Endodermal cell (in vitro differentiated cells): ENCODE data around the gene DKC1. TPM values are rescaled to one million over a fixed set of nuclear protein-coding genes. Genes with fewer than 3 reads are reported as not detected.
"Not testable (repeated sequence)": the region's sequence is repeated elsewhere in the genome, so short reads cannot be mapped to it uniquely, and the experiment has no call there.

Experiments used
- DNase-seq: peaks from one replicate; pipeline ENCODE4 v3.0.0-alpha.2; 2017
- H3K27ac ChIP-seq: 2 replicates; pipeline ENCODE4 v1.5.1; 2013; ENCODE audit warnings: mild to moderate bottlenecking, low read depth, low read length, moderate library complexity
- H3K27me3 ChIP-seq: 2 replicates; pipeline ENCODE4 v1.6.1; 2013; ENCODE audit warnings: mild to moderate bottlenecking, low read length, moderate library complexity; ENCODE audit not compliant: insufficient read depth, control insufficient read depth, poor library complexity, severe bottlenecking
- H3K36me3 ChIP-seq: 2 replicates; pipeline ENCODE4 v1.7.0; 2013; ENCODE audit warnings: mild to moderate bottlenecking, low read length, moderate library complexity; ENCODE audit not compliant: control insufficient read depth, insufficient read depth
- H3K4me1 ChIP-seq: one replicate; pipeline ENCODE4 v1.7.0; 2013; ENCODE audit warnings: low read length; ENCODE audit not compliant: control insufficient read depth, insufficient read depth
- H3K4me3 ChIP-seq: 2 replicates; pipeline ENCODE4 v1.5.1; 2013; ENCODE audit warnings: mild to moderate bottlenecking, low read length, moderate library complexity
- H3K9ac ChIP-seq: 2 replicates; pipeline ENCODE4 v1.6.1; 2013; ENCODE audit warnings: mild to moderate bottlenecking, low read length, moderate library complexity; ENCODE audit not compliant: poor library complexity, severe bottlenecking; ENCODE audit errors: extremely low read depth
- H3K9me3 ChIP-seq: 2 replicates; pipeline ENCODE4 v1.6.1; 2013; ENCODE audit warnings: mild to moderate bottlenecking, low read length, moderate library complexity; ENCODE audit not compliant: control insufficient read depth
- H3K27ac Mint-ChIP-seq: 2 replicates; pipeline ENCODE4 v1.8.0; 2020; ENCODE audit warnings: mixed read lengths
- H3K27me3 Mint-ChIP-seq: 2 replicates; pipeline ENCODE4 v1.8.0; 2021; ENCODE audit warnings: mild to moderate bottlenecking, mixed read lengths; ENCODE audit not compliant: insufficient read depth
- H3K36me3 Mint-ChIP-seq: 2 replicates; pipeline ENCODE4 v1.8.0; 2020; ENCODE audit warnings: low read depth, mixed read lengths
- H3K4me1 Mint-ChIP-seq: 2 replicates; pipeline ENCODE4 v1.8.0; 2020; ENCODE audit warnings: mixed read lengths
- H3K4me3 Mint-ChIP-seq: 2 replicates; pipeline ENCODE4 v1.8.0; 2020; ENCODE audit warnings: mild to moderate bottlenecking, moderate library complexity, mixed read lengths
- H3K9me3 Mint-ChIP-seq: 2 replicates; pipeline ENCODE4 v1.8.0; 2020; ENCODE audit warnings: mild to moderate bottlenecking, mixed read lengths
- WGBS, 2 experiments: methylation state at CpG; one replicate each; pipeline versions ENCODE4 v1.1.5 to v1.1.7; 2013; ENCODE audit warnings: missing lambda C conversion rate in 2 of 2, mixed read lengths in 1 of 2; ENCODE audit not compliant: insufficient coverage in 1 of 2, insufficient read length in 1 of 2; 5-methylcytosine and 5-hydroxymethylcytosine counted together
- total RNA-seq, 2 donors: library from RNA; stranded (reverse); fragmentation: NEBNext Ultra II Directional in 1 of 2; extraction: Animal tissue kit (Norgen Biotek cat#: 25700) in 1 of 2; gene quantifications; 2 replicates in 1 of 2; 3 replicates in 1 of 2; pipeline ENCODE4 v1.2.1, GENCODE V29; 2021
- TF ChIP-seq, protein P1 (sequence below): fragments of 200-600 bp; sonication (generic); conservative IDR thresholded peaks from 2 replicates; pipeline ENCODE4 v1.5.0; 2021; ENCODE audit warnings: antibody characterized with exemption, mild to moderate bottlenecking

DKC1 gene
- total RNA-seq, 2 donors from 2014 or later, result 66.5 to 70.8 TPM

GRCh38 chrX:154822029-154822428 lies 59.4 kb downstream of the DKC1 start:
- Histone ChIP-seq H3K4me3 (no peak overlapping the region), H3K9ac (no peak overlapping the region), H3K36me3 (no peaks in the 10 kb centered on the region), H3K9me3 (no peaks in the 10 kb centered on the region), H3K4me1 (no peaks in the 10 kb centered on the region), H3K27me3 (no peaks in the 10 kb centered on the region), H3K27ac (no peak overlapping the region)
- H3K9me3 Mint-ChIP-seq, result peaks cover 51% of the 10 kb centered on the region
- no peak overlapping the region for H3K4me3 Mint-ChIP-seq
- no peaks in the 10 kb centered on the region for H3K27me3 Mint-ChIP-seq
- H3K36me3 Mint-ChIP-seq, result peaks cover 1% of the 10 kb centered on the region
- WGBS, 2 experiments, result 66% methylated on average over 3 of the region's 3 CpGs; no CpG with 5 or more reads in 1 of the 2 experiments
- H3K27ac Mint-ChIP-seq, result no peak overlapping the region
- TF ChIP-seq, protein P1, sequence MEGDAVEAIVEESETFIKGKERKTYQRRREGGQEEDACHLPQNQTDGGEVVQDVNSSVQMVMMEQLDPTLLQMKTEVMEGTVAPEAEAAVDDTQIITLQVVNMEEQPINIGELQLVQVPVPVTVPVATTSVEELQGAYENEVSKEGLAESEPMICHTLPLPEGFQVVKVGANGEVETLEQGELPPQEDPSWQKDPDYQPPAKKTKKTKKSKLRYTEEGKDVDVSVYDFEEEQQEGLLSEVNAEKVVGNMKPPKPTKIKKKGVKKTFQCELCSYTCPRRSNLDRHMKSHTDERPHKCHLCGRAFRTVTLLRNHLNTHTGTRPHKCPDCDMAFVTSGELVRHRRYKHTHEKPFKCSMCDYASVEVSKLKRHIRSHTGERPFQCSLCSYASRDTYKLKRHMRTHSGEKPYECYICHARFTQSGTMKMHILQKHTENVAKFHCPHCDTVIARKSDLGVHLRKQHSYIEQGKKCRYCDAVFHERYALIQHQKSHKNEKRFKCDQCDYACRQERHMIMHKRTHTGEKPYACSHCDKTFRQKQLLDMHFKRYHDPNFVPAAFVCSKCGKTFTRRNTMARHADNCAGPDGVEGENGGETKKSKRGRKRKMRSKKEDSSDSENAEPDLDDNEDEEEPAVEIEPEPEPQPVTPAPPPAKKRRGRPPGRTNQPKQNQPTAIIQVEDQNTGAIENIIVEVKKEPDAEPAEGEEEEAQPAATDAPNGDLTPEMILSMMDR, result no peak
- no peak for DNase-seq
- H3K4me1 Mint-ChIP-seq, result peaks cover 6% of the 10 kb centered on the region

GRCh38 chrX:154824638-154825037 lies 62.0 kb downstream of the DKC1 start:
- no peak overlapping the region for H3K27ac Mint-ChIP-seq
- H3K27me3 ChIP-seq, result no peaks in the 10 kb centered on the region

GRCh38 chrX:154825586-154825985 lies 62.9 kb downstream of the DKC1 start:
- H3K9me3 Mint-ChIP-seq, result peaks cover 46% of the 10 kb centered on the region
- H3K27me3 Mint-ChIP-seq, H3K27me3 ChIP-seq, H3K4me1 Mint-ChIP-seq, H3K27ac ChIP-seq, H3K9ac ChIP-seq, H3K36me3 Mint-ChIP-seq, H3K36me3 ChIP-seq, H3K4me3 Mint-ChIP-seq, DNase-seq, H3K4me1 ChIP-seq, H3K4me3 ChIP-seq, H3K9me3 ChIP-seq, H3K27ac Mint-ChIP-seq: not testable (repeated sequence)
- no CpG with 5 or more reads among the region's 3 CpGs for WGBS, 2 experiments

More at GRCh38 chrX:154824638-154825037, 62.0 kb downstream of the DKC1 start:
- Histone ChIP-seq H3K9me3 (no peaks in the 10 kb centered on the region), H3K4me1 (no peaks in the 10 kb centered on the region), H3K4me3 (no peak overlapping the region), H3K36me3 (no peaks in the 10 kb centered on the region), H3K27ac (no peak overlapping the region), H3K9ac (no peak overlapping the region)
- TF ChIP-seq, protein P1, result no peak
- DNase-seq, result no peak
- Mint-ChIP-seq H3K9me3 (peaks cover 42% of the 10 kb centered on the region), H3K4me3 (no peak overlapping the region), H3K27me3 (no peaks in the 10 kb centered on the region), H3K36me3 (no peaks in the 10 kb centered on the region), H3K4me1 (peaks cover 6% of the 10 kb centered on the region)
- 85% methylated on average over 1 of the region's 1 CpG; no CpG with 5 or more reads in 1 of the 2 experiments for WGBS, 2 experiments

Other genes starting within 250 kb of the DKC1 start
- gene FAM3A, start 246.6 kb upstream of the DKC1 start, total RNA-seq, result 10 to 100 TPM; 23.6 to 24.3 TPM
- 10 to 100 TPM; 71.7 to 81.4 TPM for gene G6PD, start 216.0 kb upstream of the DKC1 start, total RNA-seq
- gene IKBKG, start 215.2 kb upstream of the DKC1 start, total RNA-seq, result 10 to 100 TPM; 19.8 to 20.3 TPM
- gene CTAG1A, start 177.7 kb upstream of the DKC1 start, total RNA-seq, result not detected
- not detected for gene CTAG1B, start 143.6 kb upstream of the DKC1 start, total RNA-seq
- gene CTAG2, start 109.3 kb upstream of the DKC1 start, total RNA-seq, result not detected
- gene GAB3, start 11.8 kb upstream of the DKC1 start, total RNA-seq, result under 1 TPM; 0.13 to 0.55 TPM
- 10 to 100 TPM; 13.7 to 15.7 TPM for gene MPP1, start 42.6 kb downstream of the DKC1 start, total RNA-seq
- gene SMIM9, start 71.8 kb downstream of the DKC1 start, total RNA-seq, result not detected
- gene F8A1, start 123.5 kb downstream of the DKC1 start, total RNA-seq, result 10 to 100 TPM; 23.2 to 27.7 TPM